ENCODE data around the gene TC2N.

The TC2N gene

DNA sequence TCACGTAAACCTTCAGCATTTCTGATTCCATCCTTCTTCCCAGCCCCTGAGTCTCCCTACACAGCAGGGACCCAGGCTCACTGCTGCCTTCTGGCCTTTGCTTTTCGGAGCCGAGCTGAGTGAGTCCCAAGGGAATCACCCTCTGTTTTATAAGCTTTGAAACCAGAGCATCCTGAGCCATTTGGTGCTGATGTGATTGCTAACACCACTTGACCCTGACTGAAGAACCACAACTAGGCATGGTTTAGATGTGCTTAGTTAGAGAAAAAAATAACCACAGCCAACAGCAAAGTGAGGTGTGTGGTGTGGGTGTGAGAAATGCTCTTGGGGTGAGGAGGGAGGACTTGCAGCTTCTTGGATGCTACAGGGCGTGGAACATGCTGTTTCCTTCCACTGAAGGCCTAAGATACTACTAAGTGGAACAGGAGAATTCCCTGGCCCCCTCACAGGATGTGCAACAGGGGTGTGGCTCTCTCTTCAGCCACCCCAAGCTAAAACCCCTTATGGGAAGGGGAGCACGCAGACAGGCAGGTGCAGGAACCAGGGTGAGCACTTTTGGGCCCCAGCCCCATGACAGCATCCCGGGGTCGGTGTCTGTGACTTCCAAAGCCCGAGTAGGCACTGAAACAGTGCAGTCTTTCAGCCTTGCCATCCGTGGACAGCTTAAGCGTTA lies at the start of gene TC2N:
TC2N (minus strand) TSS at position 221 of the 673 bp plus-strand sequence. CDS start 53,767 bp downstream, outside the sequence.
- no peak for TF ChIP-seq CTCF (IDR thresholded peaks at IDR 0.05; ENCODE audit: control extremely low read depth, extremely low read depth, low read depth, missing control alignments)
- CTCF ChIA-PET = interaction anchor here (1.2 kb wide), 1 partner anchor 9 kb away, joined by 3 read pairs; no protein-coding TSS in a partner anchor
- POLR2A ChIA-PET = no interaction called here
- no peak for DNase-seq (ENCODE audit: extremely low spot score)

DNA sequence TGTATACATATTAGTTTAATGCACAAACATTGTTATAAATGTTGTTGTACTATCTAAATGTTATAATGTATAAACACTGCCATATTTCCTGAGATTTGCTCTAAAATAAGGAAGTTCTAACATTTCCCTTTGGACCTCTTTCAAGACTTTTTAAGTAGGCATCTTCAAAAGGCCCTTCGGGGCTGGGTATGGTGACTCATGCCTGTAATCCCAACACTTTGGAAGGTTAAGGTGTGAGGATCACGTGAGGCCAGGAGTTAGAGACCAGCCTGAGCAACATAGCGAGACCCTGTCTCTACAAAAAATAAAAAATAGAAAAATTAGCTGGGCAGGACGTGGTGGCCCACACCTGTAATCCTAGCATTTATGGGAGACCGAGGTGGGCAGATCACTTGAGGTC lies 44.7 kb upstream of the TC2N start:
- CTCF ChIA-PET = interaction anchor here (1.0 to 1.6 kb wide), 4 partner anchors 13 to 260 kb away, joined by 4 to 6 read pairs (median 5); no protein-coding TSS in a partner anchor
- POLR2A ChIA-PET = no interaction called here
- no peak for TF ChIP-seq CTCF (IDR thresholded peaks at IDR 0.05; ENCODE audit: control extremely low read depth, extremely low read depth, low read depth, missing control alignments)
- no peak for DNase-seq (ENCODE audit: extremely low spot score)

DNA sequence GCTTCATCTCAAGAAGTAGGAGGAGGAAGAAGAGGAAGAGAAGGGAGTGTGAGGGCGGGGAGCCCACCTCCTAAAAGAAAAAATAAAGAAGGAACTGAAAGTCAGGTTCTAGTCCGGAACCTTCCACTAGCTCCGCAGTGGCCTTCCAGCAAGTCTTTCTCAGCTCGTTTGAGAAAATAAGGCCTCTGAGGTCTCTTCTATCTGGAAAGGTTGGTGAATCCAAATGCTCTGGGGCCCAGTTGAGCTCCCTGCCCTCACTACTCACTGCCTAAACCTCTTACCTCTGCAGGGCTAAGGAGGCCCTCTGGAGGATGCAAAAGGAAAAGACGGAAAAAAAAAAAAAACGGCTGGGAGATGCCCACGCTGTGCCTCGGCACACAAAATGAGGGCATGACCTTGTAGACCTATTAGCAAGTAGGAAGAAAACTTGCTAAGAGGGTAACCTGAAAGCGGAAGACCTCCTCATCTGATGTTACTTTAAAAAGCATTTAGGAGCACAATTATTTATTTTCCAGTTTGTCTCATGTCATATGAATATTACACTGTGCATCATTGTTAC lies 44.2 kb upstream of the TC2N start:
- POLR2A ChIA-PET = interaction anchor here (0.7 kb wide), 1 partner anchor 16 kb away, joined by 4 read pairs; no protein-coding TSS in a partner anchor
- TF ChIP-seq CTCF (IDR thresholded peaks at IDR 0.05; ENCODE audit: control extremely low read depth, extremely low read depth, low read depth, missing control alignments) = peak; percentile 31
- CTCF ChIA-PET = interaction anchor here (0.6 to 1.6 kb wide), 13 partner anchors 11 to 264 kb away, joined by 3 to 11 read pairs (median 4); no protein-coding TSS in a partner anchor
- DNase-seq (ENCODE audit: extremely low spot score) = peak; percentile 42

DNA sequence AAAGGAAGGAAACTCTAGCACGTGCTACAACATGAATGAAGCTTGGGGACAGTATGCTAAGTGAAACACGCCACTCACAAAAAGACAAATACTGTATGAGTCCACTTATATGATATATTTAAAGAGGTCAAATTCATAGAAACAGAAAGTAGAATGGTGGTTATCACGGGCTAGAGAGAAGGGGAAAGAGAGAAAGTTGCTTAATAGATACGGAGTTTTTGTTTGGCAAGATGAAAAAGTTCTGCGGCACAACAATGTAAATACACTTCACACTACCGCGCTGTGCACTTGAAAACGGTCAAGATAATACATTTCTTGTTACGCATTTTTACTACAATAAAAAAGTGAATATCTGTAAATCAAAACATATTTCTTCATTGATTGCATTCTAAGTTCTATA lies 42.9 kb upstream of the TC2N start:
- no peak for DNase-seq (ENCODE audit: extremely low spot score)
- ChIA-PET CTCF (interaction anchor here (1.3 to 1.5 kb wide), 2 partner anchors 12 to 14 kb away, joined by 3 to 11 read pairs; no protein-coding TSS in a partner anchor), POLR2A (no interaction called here)
- no peak for TF ChIP-seq CTCF (IDR thresholded peaks at IDR 0.05; ENCODE audit: control extremely low read depth, extremely low read depth, low read depth, missing control alignments)

DNA sequence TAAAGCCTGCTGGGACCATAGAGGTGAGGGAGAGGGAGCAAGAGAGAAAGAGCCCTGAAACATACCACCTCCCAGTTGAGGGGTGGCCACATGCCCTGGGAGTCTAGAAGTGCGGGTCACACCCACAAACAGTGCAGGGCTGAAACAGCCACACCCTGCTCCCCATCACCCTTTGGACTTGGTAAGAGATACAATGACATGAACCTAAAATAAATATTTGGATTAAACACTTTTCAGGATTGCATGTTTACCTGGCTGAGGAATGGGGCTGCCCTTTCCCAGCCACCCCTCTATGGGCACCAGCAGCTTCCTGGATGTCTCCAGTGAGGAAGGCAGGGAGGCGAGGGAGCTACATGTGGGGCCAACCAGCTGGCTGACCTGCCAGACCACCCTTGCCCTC lies 39.0 kb upstream of the TC2N start:
- no peak for DNase-seq (ENCODE audit: extremely low spot score)
- ChIA-PET CTCF (interaction anchor here (2.1 kb wide), 1 partner anchor 13 kb away, joined by 5 read pairs; no protein-coding TSS in a partner anchor), POLR2A (no interaction called here)
- TF ChIP-seq CTCF (IDR thresholded peaks at IDR 0.05; ENCODE audit: control extremely low read depth, extremely low read depth, low read depth, missing control alignments) = no peak

DNA sequence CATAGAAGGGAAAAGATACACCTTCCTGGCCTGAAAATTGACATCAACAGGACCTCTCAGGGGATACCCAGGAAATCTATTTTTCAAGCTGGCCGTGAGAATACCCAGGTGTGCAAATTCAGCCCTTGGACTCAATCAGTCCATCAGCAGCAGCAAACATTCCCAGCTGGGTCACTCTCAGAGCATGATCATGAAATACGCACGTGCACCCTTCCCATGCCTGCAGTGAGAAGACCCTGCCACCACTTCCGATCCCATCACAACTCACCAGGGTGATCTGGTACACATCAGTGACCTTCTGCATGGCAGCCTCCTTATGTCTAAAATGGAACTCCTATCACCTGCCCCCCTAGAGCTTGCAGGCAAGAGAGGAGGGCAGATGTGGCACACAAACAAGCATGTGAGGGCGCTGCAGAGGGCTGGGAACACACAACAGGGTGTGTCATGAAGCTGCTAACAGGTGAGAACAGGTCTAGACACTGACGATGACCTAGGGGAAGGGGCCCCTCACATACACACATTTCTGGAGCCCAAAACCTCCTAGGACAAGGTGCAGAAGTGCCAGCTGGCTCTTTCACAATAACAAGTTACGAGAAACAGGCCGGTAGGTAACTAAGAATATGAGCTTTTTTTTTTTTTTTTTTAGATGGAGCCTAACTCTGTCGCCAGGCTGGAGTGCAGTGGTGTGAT lies 37.8 kb upstream of the TC2N start:
- no peak for TF ChIP-seq CTCF (IDR thresholded peaks at IDR 0.05; ENCODE audit: control extremely low read depth, extremely low read depth, low read depth, missing control alignments)
- ChIA-PET POLR2A (no interaction called here), CTCF (interaction anchor here (2.1 kb wide), 1 partner anchor 12 kb away, joined by 5 read pairs; no protein-coding TSS in a partner anchor)
- no peak for DNase-seq (ENCODE audit: extremely low spot score)
